ENCODE measurements around the gene HSPBAP1.

- TF ChIP-seq POLR2A (IDR thresholded peaks at IDR 0.05), result no peak
- TF ChIP-seq CTCF (IDR thresholded peaks at IDR 0.05), result no peak
Observed at GRCh38 chr3:122714273-122714672, 79.4 kb downstream of the HSPBAP1 start.
